Measurements from ENCODE around the gene DNAJC30. TPM values are rescaled to one million over a fixed set of nuclear protein-coding genes. Genes with fewer than 3 reads are reported as not detected.
A peak's percentile ranks its signal among the peaks of the same experiment; 100 is the strongest.
"Not testable (repeated sequence)": the region's sequence is repeated elsewhere in the genome, so short reads cannot be mapped to it uniquely, and the experiment has no call there.

Gene DNAJC30
- total RNA-seq, 1 donor: 3.0 TPM

DNA sequence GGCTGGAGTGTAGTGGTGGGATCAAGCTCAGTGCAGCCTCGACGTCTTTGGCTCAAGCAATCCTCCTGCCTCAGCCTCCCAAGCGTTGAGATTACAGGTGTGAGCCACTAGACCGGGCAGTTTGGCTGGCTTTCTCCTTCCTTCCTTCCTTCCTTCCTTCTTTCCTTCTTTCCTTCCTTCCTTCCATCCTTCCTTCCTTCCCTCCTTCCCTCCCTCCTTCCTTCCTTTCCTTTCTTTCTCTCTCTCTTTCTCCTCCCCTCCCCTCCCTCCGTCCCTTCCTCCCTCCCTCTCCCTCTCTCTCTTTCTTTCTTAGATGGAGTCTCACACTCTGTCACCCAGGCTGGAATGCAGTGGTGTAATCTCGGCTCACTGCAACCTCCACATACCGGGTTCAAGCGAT lies 23.3 kb downstream of the DNAJC30 start:
- no peak for TF ChIP-seq CTCF (IDR thresholded peaks at IDR 0.05; ENCODE audit: insufficient read depth, low read depth, low read length)
- DNase-seq (ENCODE audit: low read depth): no peak

GRCh38 chr7:73655309-73655708 lies 27.9 kb downstream of the DNAJC30 start:
- DNase-seq (ENCODE audit: low read depth); H3K4me3 ChIP-seq (ENCODE audit: low read depth, low read length): not testable (repeated sequence)

More for the DNA sequence above, 23.3 kb downstream of the DNAJC30 start:
- H3K4me3 ChIP-seq (ENCODE audit: low read depth, low read length): no peak overlapping the region

DNA sequence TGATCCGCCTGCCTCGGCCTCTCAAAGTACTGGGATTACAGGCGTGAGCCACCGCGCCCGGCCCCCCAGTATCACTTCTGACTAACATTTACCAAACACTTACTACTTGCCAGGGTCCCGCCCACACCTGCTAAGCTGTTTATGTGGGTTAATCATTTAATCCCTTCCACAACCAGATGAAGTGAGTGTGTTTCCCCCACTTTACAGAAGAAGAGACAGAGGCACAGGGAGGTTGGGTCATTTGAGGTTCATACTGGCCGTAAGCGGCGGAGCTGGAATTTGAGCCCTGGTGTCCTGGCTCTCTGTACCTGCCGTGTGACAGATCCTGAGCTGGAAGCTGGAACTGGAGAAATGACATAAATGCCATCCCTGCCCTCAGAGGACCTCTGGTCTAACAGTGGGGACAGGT lies 30.7 kb downstream of the DNAJC30 start:
- no peak for TF ChIP-seq CTCF (IDR thresholded peaks at IDR 0.05; ENCODE audit: insufficient read depth, low read depth, low read length)
- no peak overlapping the region for H3K4me3 ChIP-seq (ENCODE audit: low read depth, low read length)
- no peak for DNase-seq (ENCODE audit: low read depth)

DNA sequence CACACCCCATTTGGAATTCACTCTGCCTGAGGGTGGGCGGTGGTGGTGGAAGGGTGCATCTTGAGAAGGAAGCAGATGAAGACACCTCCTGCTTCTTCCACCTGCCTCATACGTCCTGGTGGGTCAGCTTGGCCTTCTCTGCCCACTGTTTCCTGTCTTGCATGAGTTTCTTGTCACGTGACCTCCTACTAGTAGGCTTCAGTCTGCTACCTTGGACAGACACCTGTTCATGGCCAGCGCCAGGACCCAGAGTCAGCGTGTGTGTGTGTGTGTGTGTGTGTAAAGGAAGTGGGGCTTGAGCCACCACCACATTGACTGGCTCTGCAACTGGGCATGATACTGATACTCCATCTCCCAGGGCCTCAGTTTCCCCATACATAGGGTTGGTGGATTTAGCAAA lies 32.7 kb downstream of the DNAJC30 start:
- no peak for DNase-seq (ENCODE audit: low read depth)
- H3K4me3 ChIP-seq (ENCODE audit: low read depth, low read length): no peak overlapping the region
- TF ChIP-seq CTCF (IDR thresholded peaks at IDR 0.05; ENCODE audit: insufficient read depth, low read depth, low read length): no peak

DNA sequence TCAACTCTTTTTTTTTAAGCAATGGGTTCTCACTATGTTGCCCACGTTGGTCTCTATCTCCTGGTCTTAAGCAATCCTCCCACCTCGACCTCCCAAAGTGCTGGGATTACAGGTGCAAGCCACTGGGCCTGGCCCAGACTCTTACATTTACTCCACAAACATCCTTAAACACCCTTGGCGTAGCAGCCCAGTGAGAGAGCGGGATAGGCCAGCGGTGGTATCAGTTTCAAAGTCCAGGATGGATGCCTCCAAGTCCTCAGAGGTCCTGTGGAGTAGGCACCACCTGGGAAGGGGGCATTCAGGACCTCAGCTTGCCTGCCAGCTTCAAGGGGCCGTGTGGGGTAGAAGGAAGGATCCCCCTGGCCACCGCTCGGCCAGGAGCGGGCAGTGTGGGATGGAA lies 33.7 kb downstream of the DNAJC30 start:
- DNase-seq (ENCODE audit: low read depth): no peak
- TF ChIP-seq CTCF (IDR thresholded peaks at IDR 0.05; ENCODE audit: insufficient read depth, low read depth, low read length): no peak
- no peak overlapping the region for H3K4me3 ChIP-seq (ENCODE audit: low read depth, low read length)

DNA sequence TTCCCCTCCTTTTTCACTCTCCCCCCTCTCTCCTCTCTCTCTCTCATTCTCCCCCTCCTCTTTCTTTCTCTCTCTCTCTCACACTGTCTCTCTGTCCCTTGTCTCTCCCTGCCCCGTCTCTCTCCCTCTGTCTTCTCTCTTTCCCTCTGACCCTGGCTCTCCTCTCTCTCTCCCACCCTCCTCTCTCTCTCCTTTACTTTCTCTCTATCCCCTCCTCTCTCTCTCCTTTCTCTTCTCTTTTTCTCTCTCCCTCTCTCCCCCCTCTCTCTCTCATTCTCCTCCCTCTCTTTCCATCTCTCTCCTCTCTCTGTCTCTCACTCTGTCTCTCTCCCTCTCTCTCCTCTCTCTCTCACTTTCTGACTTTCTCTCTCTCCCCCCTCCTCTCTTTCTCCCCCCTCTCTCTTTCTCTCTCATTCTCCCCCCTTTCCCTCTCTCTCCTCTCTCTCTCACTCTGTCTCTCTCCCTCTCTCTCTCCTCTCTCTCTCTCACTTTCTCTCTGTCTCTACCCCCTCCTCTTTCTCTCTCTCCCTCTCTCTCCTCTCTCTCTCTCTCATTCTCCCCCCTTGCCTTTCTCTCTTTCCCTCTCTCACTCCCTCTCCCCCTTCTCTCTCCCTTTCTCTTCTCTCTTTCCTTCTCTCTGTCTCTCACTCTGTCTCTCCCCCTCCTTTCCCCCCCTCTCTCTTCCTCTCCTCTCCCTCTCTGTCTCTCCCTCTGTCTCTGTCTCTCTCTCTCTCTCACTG lies 34.5 kb downstream of the DNAJC30 start:
- no peak for DNase-seq (ENCODE audit: low read depth)
- no peak overlapping the region for H3K4me3 ChIP-seq (ENCODE audit: low read depth, low read length)
- TF ChIP-seq CTCF (IDR thresholded peaks at IDR 0.05; ENCODE audit: insufficient read depth, low read depth, low read length): no peak

- peak overlapping the region; percentile 34 for H3K4me3 ChIP-seq (ENCODE audit: low read depth, low read length)
- TF ChIP-seq CTCF (IDR thresholded peaks at IDR 0.05; ENCODE audit: insufficient read depth, low read depth, low read length): no peak
- no peak for DNase-seq (ENCODE audit: low read depth)
These were observed 35.3 kb downstream of the DNAJC30 start for GRCh38 chr7:73647725-73648592.
